Choroid plexus epithelial cell (primary cell): ENCODE measurements around the gene NFKB2.
A peak's percentile ranks its signal among the peaks of the same experiment; 100 is the strongest.

Experiments used
- DNase-seq: peaks from one replicate; pipeline ENCODE4 v3.0.0-alpha.2; 2010; ENCODE audit warnings: low read depth
- H3K4me3 ChIP-seq: 2 replicates; pipeline ENCODE4 v1.5.1; 2011; ENCODE audit warnings: low read depth, mild to moderate bottlenecking, control low read depth, low read length, moderate library complexity
- CTCF ChIP-seq: conservative IDR thresholded peaks from 2 replicates; pipeline ENCODE4 v1.5.1; 2011; ENCODE audit warnings: low read depth, mild to moderate bottlenecking, control low read depth, inconsistent platforms, low read length, moderate library complexity

NFKB2 gene

GRCh38 chr10:102422545-102423129, 27.1 kb downstream of the NFKB2 start:
- peak; percentile 86 for TF ChIP-seq CTCF
- peak; percentile 78 for DNase-seq

GRCh38 chr10:102423372-102423968, 28.0 kb downstream of the NFKB2 start:
- no peak overlapping the region for H3K4me3 ChIP-seq
- no peak for TF ChIP-seq CTCF
- no peak for DNase-seq

More at GRCh38 chr10:102422545-102423129, 27.1 kb downstream of the NFKB2 start:
- peak overlapping the region; percentile 86 for H3K4me3 ChIP-seq

GRCh38 chr10:102424145-102424544, 28.6 kb downstream of the NFKB2 start:
- TF ChIP-seq CTCF: no peak
- DNase-seq: no peak

GRCh38 chr10:102424916-102425315, 29.4 kb downstream of the NFKB2 start:
- DNase-seq: no peak
- no peak for TF ChIP-seq CTCF
- no peak overlapping the region for H3K4me3 ChIP-seq

More at GRCh38 chr10:102424145-102424544, 28.6 kb downstream of the NFKB2 start:
- H3K4me3 ChIP-seq: no peak overlapping the region

- no peak for TF ChIP-seq CTCF
- no peak for DNase-seq
- H3K4me3 ChIP-seq: no peak overlapping the region
Measured at GRCh38 chr10:102425444-102425843, 29.9 kb downstream of the NFKB2 start.

- DNase-seq: no peak
- no peak for TF ChIP-seq CTCF
- H3K4me3 ChIP-seq: no peak overlapping the region
Measured at GRCh38 chr10:102426803-102427287, 31.3 kb downstream of the NFKB2 start.

GRCh38 chr10:102429468-102429867, 34.0 kb downstream of the NFKB2 start:
- no peak for TF ChIP-seq CTCF
- no peak for DNase-seq
- H3K4me3 ChIP-seq: no peak overlapping the region
